PFSK-1 (cell line): ENCODE measurements around the gene CRKL.

Experiments
- POLR2AphosphoS5 ChIP-seq: IDR thresholded peaks from 2 replicates; pipeline ENCODE4 v1.6.1; 2012; ENCODE audit warnings: low read depth, mild to moderate bottlenecking, control low read depth, low read length, moderate library complexity
- TAF1 ChIP-seq: IDR thresholded peaks from 2 replicates; pipeline ENCODE4 v1.6.1; 2012; ENCODE audit warnings: low read length, control low read depth, borderline replicate concordance; ENCODE audit not compliant: insufficient read depth
- TF ChIP-seq, protein P1 (sequence below), 2 experiments: IDR thresholded peaks; 2 replicates each; pipeline versions ENCODE4 v1.6.1 to v1.8.0; 2011 to 2012; ENCODE audit warnings: low read depth in 2 of 2, low read length in 2 of 2, control low read depth in 1 of 2, inconsistent platforms in 1 of 2, mild to moderate bottlenecking in 1 of 2, moderate library complexity in 1 of 2; ENCODE audit not compliant: insufficient read depth in 1 of 2

GRCh38 chr22:20986365-20986764, 69.2 kb downstream of the CRKL start:
- TF ChIP-seq POLR2AphosphoS5 (no peak), TAF1 (no peak)
- TF ChIP-seq, protein P1, sequence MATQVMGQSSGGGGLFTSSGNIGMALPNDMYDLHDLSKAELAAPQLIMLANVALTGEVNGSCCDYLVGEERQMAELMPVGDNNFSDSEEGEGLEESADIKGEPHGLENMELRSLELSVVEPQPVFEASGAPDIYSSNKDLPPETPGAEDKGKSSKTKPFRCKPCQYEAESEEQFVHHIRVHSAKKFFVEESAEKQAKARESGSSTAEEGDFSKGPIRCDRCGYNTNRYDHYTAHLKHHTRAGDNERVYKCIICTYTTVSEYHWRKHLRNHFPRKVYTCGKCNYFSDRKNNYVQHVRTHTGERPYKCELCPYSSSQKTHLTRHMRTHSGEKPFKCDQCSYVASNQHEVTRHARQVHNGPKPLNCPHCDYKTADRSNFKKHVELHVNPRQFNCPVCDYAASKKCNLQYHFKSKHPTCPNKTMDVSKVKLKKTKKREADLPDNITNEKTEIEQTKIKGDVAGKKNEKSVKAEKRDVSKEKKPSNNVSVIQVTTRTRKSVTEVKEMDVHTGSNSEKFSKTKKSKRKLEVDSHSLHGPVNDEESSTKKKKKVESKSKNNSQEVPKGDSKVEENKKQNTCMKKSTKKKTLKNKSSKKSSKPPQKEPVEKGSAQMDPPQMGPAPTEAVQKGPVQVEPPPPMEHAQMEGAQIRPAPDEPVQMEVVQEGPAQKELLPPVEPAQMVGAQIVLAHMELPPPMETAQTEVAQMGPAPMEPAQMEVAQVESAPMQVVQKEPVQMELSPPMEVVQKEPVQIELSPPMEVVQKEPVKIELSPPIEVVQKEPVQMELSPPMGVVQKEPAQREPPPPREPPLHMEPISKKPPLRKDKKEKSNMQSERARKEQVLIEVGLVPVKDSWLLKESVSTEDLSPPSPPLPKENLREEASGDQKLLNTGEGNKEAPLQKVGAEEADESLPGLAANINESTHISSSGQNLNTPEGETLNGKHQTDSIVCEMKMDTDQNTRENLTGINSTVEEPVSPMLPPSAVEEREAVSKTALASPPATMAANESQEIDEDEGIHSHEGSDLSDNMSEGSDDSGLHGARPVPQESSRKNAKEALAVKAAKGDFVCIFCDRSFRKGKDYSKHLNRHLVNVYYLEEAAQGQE (IDR thresholded peaks at IDR 0.05; ENCODE audit: insufficient read depth in 1 of 2, low read depth in 2 of 2, low read length in 2 of 2) = no peak
